OCI-LY7 (cell line): ENCODE measurements around the gene KIF16B. TPM values are rescaled to one million over a fixed set of nuclear protein-coding genes. Genes with fewer than 3 reads are reported as not detected.

ENCODE experiments used
- BruUV-seq: library from RNA; stranded (reverse); fragments of 400-500 nt; replicated peaks from 2 replicates; lab custom pipeline; 2021; lab: Mats Ljungman, UMichigan
- CTCF ChIA-PET: fragments of 300-600 bp; sonication (Branson Sonifier 250); formaldehyde crosslinking; loops from one replicate; lab custom pipeline; 2022; ENCODE audit warnings: antibody characterized with exemption; ENCODE audit not compliant: unreplicated experiment; lab: Charles Lee
- POLR2A ChIA-PET: fragments of 300-600 bp; sonication (Branson Sonifier 250); formaldehyde crosslinking; loops from one replicate; lab custom pipeline; 2022; ENCODE audit warnings: antibody characterized with exemption; lab: Charles Lee
- DNase-seq: peaks from one replicate; pipeline ENCODE4 v3.0.0-alpha.2; 2015; ENCODE audit warnings: low spot score
- H2AFZ ChIP-seq: fragments of 200-600 bp; sonication (generic), shearing (Covaris generic); 2 replicates; pipeline ENCODE4 v1.6.1; 2014; ENCODE audit warnings: mild to moderate bottlenecking, antibody characterized with exemption, low read length, moderate library complexity
- H3K27ac ChIP-seq: fragments of 200-600 bp; sonication (generic); 2 replicates; pipeline ENCODE4 v1.5.1; 2014; ENCODE audit warnings: mixed run types, low read depth, mild to moderate bottlenecking, moderate library complexity, low read length, inconsistent platforms; ENCODE audit not compliant: poor library complexity, severe bottlenecking
- H3K36me3 ChIP-seq: fragments of 200-600 bp; sonication (generic); 2 replicates; pipeline ENCODE4 v1.6.1; 2014; ENCODE audit warnings: mild to moderate bottlenecking, antibody characterized with exemption, low read length, moderate library complexity, mixed read lengths; ENCODE audit not compliant: insufficient read depth
- H3K4me1 ChIP-seq: fragments of 200-600 bp; sonication (generic); 2 replicates; pipeline ENCODE4 v1.5.1; 2014; ENCODE audit warnings: mild to moderate bottlenecking, low read length; ENCODE audit not compliant: insufficient read depth, poor library complexity, severe bottlenecking
- H3K4me2 ChIP-seq: fragments of 200-600 bp; sonication (generic); 2 replicates; pipeline ENCODE4 v1.6.1; 2014; ENCODE audit warnings: mild to moderate bottlenecking, low read length
- H3K4me3 ChIP-seq: fragments of 200-600 bp; sonication (generic); 2 replicates; pipeline ENCODE4 v1.5.1; 2014; ENCODE audit warnings: mild to moderate bottlenecking, low read depth, low read length; ENCODE audit not compliant: poor library complexity, severe bottlenecking
- H3K79me2 ChIP-seq: fragments of 200-600 bp; sonication (generic); 2 replicates; pipeline ENCODE4 v1.6.1; 2016; ENCODE audit warnings: low read depth, mild to moderate bottlenecking, low read length, moderate library complexity, mixed read lengths; ENCODE audit not compliant: insufficient read depth
- H3K9me2 ChIP-seq: fragments of 200-600 bp; sonication (generic); 2 replicates; pipeline ENCODE4 v1.6.1; 2016; ENCODE audit warnings: mild to moderate bottlenecking, low read length, mixed read lengths; ENCODE audit not compliant: insufficient read depth
- H3K9me3 ChIP-seq: fragments of 200-600 bp; sonication (generic); 2 replicates; pipeline ENCODE4 v1.6.1; 2014; ENCODE audit warnings: mild to moderate bottlenecking, mixed run types, low read length, mixed read lengths
- H4K20me1 ChIP-seq: fragments of 200-600 bp; sonication (generic); 2 replicates; pipeline ENCODE4 v1.6.1; 2014; ENCODE audit warnings: mild to moderate bottlenecking, antibody characterized with exemption, low read length, moderate library complexity, mixed read lengths; ENCODE audit not compliant: insufficient read depth
- CTCF ChIP-seq: fragments of 200-600 bp; sonication (generic); conservative IDR thresholded peaks from 2 replicates; pipeline ENCODE4 v1.5.1; 2014; ENCODE audit warnings: mild to moderate bottlenecking, antibody characterized with exemption, low read length, moderate library complexity, mixed read lengths
- EZH2phosphoT487 ChIP-seq: fragments of 200-600 bp; sonication (generic); IDR thresholded peaks from 2 replicates; pipeline ENCODE4 v1.6.1; 2018; ENCODE audit warnings: low read depth, borderline replicate concordance, mild to moderate bottlenecking, mixed run types, antibody characterized with exemption, low read length, moderate library complexity, mixed read lengths
- intact Hi-C: fragments of 100-400 bp; cut with micrococcal nuclease; formaldehyde crosslinking; loops from one replicate; pipeline ENCODE4 v1.10.0; 2022; ENCODE audit not compliant: unreplicated experiment
- total RNA-seq, 2 experiments: library from RNA; depleted of rRNA in 1 of 2; stranded (reverse); fragments of >200 nt in 1 of 2; shearing (Covaris generic) in 1 of 2; gene quantifications; 2 replicates each; pipeline ENCODE4 v1.2.3, GENCODE V29; 2014 to 2022

KIF16B gene
- total RNA-seq, 2 experiments from 2014 or later = 6.2 to 11.2 TPM

- Histone ChIP-seq H3K36me3 (no peaks in the 10 kb centered on the region), H3K4me2 (no peak overlapping the region), H3K9me2 (no peaks in the 10 kb centered on the region), H3K4me3 (no peak overlapping the region), H2AFZ (no peak overlapping the region), H3K27ac (no peak overlapping the region), H3K79me2 (no peaks in the 10 kb centered on the region), H4K20me1 (no peaks in the 10 kb centered on the region), H3K9me3 (no peaks in the 10 kb centered on the region), H3K4me1 (no peaks in the 10 kb centered on the region)
- TF ChIP-seq CTCF = no peak
- no peak for TF ChIP-seq EZH2phosphoT487
- ChIA-PET CTCF (no interaction called here), POLR2A (interaction anchor here (0.6 kb wide), 1 partner anchor 717 kb away, joined by 3 read pairs; no protein-coding TSS in a partner anchor)
- intact Hi-C loops = no loop called here
- BruUV-seq = no TSS peak
- DNase-seq = no peak
These were observed 13.0 kb downstream of the KIF16B start for GRCh38 chr20:16560216-16560615.

DNA sequence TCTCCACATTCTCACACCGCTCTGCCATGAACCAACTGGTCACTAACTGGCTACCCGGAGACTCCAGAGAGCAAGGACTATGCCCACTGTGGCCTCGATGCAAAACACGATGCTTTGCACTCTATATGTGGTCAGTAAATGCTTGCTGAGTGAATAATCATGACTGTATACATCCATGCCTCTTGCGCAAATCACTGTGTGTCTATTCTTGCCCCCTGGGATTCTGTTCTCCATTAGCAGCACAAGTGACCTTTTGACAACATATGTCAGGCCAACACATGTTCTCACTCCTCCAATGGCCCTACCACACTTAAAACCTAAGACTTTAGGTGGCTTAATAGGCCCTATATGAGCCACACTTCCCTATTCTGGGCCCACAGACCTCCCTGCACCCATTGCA lies 16.9 kb downstream of the KIF16B start:
- no peak for TF ChIP-seq EZH2phosphoT487
- TF ChIP-seq CTCF = no peak
- H3K9me3 ChIP-seq = no peaks in the 10 kb centered on the region
- no peaks in the 10 kb centered on the region for H3K79me2 ChIP-seq
- ChIA-PET CTCF (no interaction called here), POLR2A (interaction anchor here (0.7 kb wide), 1 partner anchor 995 kb away, joined by 3 read pairs; no protein-coding TSS in a partner anchor)
- no TSS peak for BruUV-seq
- H4K20me1 ChIP-seq = no peaks in the 10 kb centered on the region
- H3K27ac ChIP-seq = no peak overlapping the region
- H3K4me1 ChIP-seq = no peaks in the 10 kb centered on the region
- H3K36me3 ChIP-seq = no peaks in the 10 kb centered on the region
- no peak for DNase-seq
- no peak overlapping the region for H2AFZ ChIP-seq
- no peaks in the 10 kb centered on the region for H3K9me2 ChIP-seq
- intact Hi-C loops = no loop called here
- H3K4me3 ChIP-seq = no peak overlapping the region
- no peak overlapping the region for H3K4me2 ChIP-seq

DNA sequence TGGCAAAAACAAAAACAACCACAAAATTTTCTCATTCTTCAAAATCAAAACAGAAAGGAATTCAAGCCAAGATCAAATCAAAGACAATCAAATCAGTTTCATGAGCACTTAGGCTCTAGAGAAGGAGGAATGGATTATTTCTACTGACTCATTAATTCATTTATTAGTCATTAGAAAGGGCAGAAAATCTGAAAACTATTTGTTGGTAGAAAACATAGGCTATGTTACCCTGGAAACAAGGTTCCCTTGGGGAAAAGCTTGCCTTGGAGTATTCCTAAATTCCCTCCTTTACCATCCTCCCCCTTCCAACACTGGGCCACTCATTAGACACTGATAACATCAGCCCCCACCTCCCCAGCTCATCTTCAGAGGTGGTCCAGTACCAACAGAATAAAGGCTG lies 17.5 kb downstream of the KIF16B start:
- Histone ChIP-seq H3K9me2 (no peaks in the 10 kb centered on the region), H3K4me2 (no peak overlapping the region), H3K79me2 (no peaks in the 10 kb centered on the region), H2AFZ (no peak overlapping the region), H3K4me1 (no peaks in the 10 kb centered on the region), H3K27ac (no peak overlapping the region), H3K4me3 (no peak overlapping the region), H4K20me1 (no peaks in the 10 kb centered on the region), H3K36me3 (no peaks in the 10 kb centered on the region), H3K9me3 (no peaks in the 10 kb centered on the region)
- BruUV-seq = no TSS peak
- TF ChIP-seq EZH2phosphoT487 = no peak
- TF ChIP-seq CTCF = no peak
- POLR2A ChIA-PET = no interaction called here
- CTCF ChIA-PET = no interaction called here
- DNase-seq = no peak
- intact Hi-C loops = no loop called here
